Activated CD8-positive, alpha-beta T cell treated with anti-CD3 and anti-CD28 coated beads for 36 hours (primary cell): ENCODE results near the gene ATG4D. TPM values are rescaled to one million over a fixed set of nuclear protein-coding genes. Genes with fewer than 3 reads are reported as not detected.

ENCODE experiments used
- ATAC-seq: fragments of 200-7000 bp; cut with Tn5 transposase; one replicate; pipeline ENCODE4 v1.10.0; 2021; ENCODE audit warnings: mild to moderate bottlenecking, moderate library complexity
- CTCF ChIA-PET: fragments of 350-600 bp; sonication (Branson Sonifier 250); formaldehyde crosslinking; loops from one replicate; lab custom pipeline; 2021; ENCODE audit warnings: antibody characterized with exemption; lab: Charles Lee
- POLR2A ChIA-PET: fragments of 350-600 bp; sonication (Branson Sonifier 250); formaldehyde crosslinking; loops from one replicate; lab custom pipeline; 2021; ENCODE audit warnings: antibody characterized with exemption; lab: Charles Lee
- DNase-seq: peaks from one replicate; pipeline ENCODE4 v3.0.0-alpha.2; 2020
- H3K27ac Mint-ChIP-seq: one replicate; pipeline ENCODE4 v1.8.0; 2021; ENCODE audit warnings: mild to moderate bottlenecking, mixed read lengths
- H3K27me3 Mint-ChIP-seq: one replicate; pipeline ENCODE4 v1.8.0; 2021; ENCODE audit warnings: mixed read lengths
- H3K36me3 Mint-ChIP-seq: one replicate; pipeline ENCODE4 v1.8.0; 2021; ENCODE audit warnings: low read depth, mixed read lengths
- H3K4me1 Mint-ChIP-seq: one replicate; pipeline ENCODE4 v1.8.0; 2021; ENCODE audit warnings: low read depth, mixed read lengths
- H3K4me3 Mint-ChIP-seq: one replicate; pipeline ENCODE4 v1.8.0; 2021; ENCODE audit warnings: mild to moderate bottlenecking, moderate library complexity, mixed read lengths
- H3K9me3 Mint-ChIP-seq: one replicate; pipeline ENCODE4 v1.8.0; 2021; ENCODE audit warnings: mixed read lengths
- CTCF ChIP-seq: fragments of 200-600 bp; IDR thresholded peaks from one replicate; pipeline ENCODE4 v1.8.0; 2022; ENCODE audit warnings: antibody characterized with exemption, mild to moderate bottlenecking
- intact Hi-C: fragments of 100-400 bp; cut with micrococcal nuclease; formaldehyde crosslinking; loops from one replicate; pipeline ENCODE4 v1.10.0; 2022
- total RNA-seq, 2 experiments: library from RNA; stranded (reverse); gene quantifications; one replicate each; pipeline ENCODE4 v1.2.3, GENCODE V29; 2021

Gene ATG4D
- total RNA-seq, 2 experiments from 2014 or later, result 21.7 to 22.5 TPM

- no peak for ATAC-seq
- no peak for TF ChIP-seq CTCF
- intact Hi-C loops, result no loop called here
- peaks cover 16% of the 10 kb centered on the region for H3K27me3 Mint-ChIP-seq
- H3K36me3 Mint-ChIP-seq, result no peaks in the 10 kb centered on the region
- CTCF ChIA-PET, result interaction anchor here (0.7 to 3.0 kb wide), 7 partner anchors 8 to 158 kb away, joined by 3 to 28 read pairs (median 6); partner anchors contain the start of genes CDKN2D, QTRT1 and S1PR5
- POLR2A ChIA-PET, result interaction anchor here (1.1 to 1.5 kb wide), 3 partner anchors 10 to 110 kb away, joined by 5 to 7 read pairs (median 7); no protein-coding TSS in a partner anchor
- DNase-seq, result no peak
- peaks cover 9% of the 10 kb centered on the region for H3K4me1 Mint-ChIP-seq
- no peaks in the 10 kb centered on the region for H3K9me3 Mint-ChIP-seq
- H3K4me3 Mint-ChIP-seq, result peak overlapping the region; percentile 74
- peak overlapping the region; percentile 67 for H3K27ac Mint-ChIP-seq
Observed at GRCh38 chr19:10543059-10543419, 665 bp upstream of the ATG4D start.

- ATAC-seq (no peak), DNase-seq (peak; percentile 38)
- POLR2A ChIA-PET, result interaction anchor here (0.9 to 1.8 kb wide), 3 partner anchors 9 to 24 kb away, joined by 3 to 11 read pairs (median 3); no protein-coding TSS in a partner anchor
- peaks cover 4% of the 10 kb centered on the region for H3K36me3 Mint-ChIP-seq
- H3K4me1 Mint-ChIP-seq, result peaks cover 9% of the 10 kb centered on the region
- peaks cover 6% of the 10 kb centered on the region for H3K27me3 Mint-ChIP-seq
- CTCF ChIA-PET, result interaction anchor here (1.0 kb wide), 1 partner anchor 8 kb away, joined by 3 read pairs; no protein-coding TSS in a partner anchor
- TF ChIP-seq CTCF, result no peak
- peak overlapping the region; percentile 79 for H3K27ac Mint-ChIP-seq
- intact Hi-C loops, result no loop called here
- H3K9me3 Mint-ChIP-seq, result no peaks in the 10 kb centered on the region
- H3K4me3 Mint-ChIP-seq, result peak overlapping the region; percentile 81
Observed at GRCh38 chr19:10544242-10544752, 593 bp downstream of the ATG4D start.

- H3K9me3 Mint-ChIP-seq, result no peaks in the 10 kb centered on the region
- H3K27ac Mint-ChIP-seq, result peak overlapping the region; percentile 79
- POLR2A ChIA-PET, result interaction anchor here (0.9 to 1.8 kb wide), 3 partner anchors 9 to 23 kb away, joined by 3 to 11 read pairs (median 3); no protein-coding TSS in a partner anchor
- peaks cover 9% of the 10 kb centered on the region for H3K4me1 Mint-ChIP-seq
- peak; percentile 16 for DNase-seq
- H3K4me3 Mint-ChIP-seq, result peak overlapping the region; percentile 81
- TF ChIP-seq CTCF, result no peak
- H3K36me3 Mint-ChIP-seq, result peaks cover 4% of the 10 kb centered on the region
- intact Hi-C loops, result no loop called here
- peaks cover 6% of the 10 kb centered on the region for H3K27me3 Mint-ChIP-seq
- no peak for ATAC-seq
- CTCF ChIA-PET, result interaction anchor here (1.0 to 1.5 kb wide), 2 partner anchors 8 to 11 kb away, joined by 3 to 5 read pairs; no protein-coding TSS in a partner anchor
Observed at GRCh38 chr19:10544753-10545251, 1.1 kb downstream of the ATG4D start.

GRCh38 chr19:10546817-10547216 is 3.1 kb downstream of the ATG4D start:
- DNase-seq, result no peak
- CTCF ChIA-PET, result interaction anchor here (0.8 to 2.5 kb wide), 3 partner anchors 12 to 69 kb away, joined by 4 to 8 read pairs (median 4); no protein-coding TSS in a partner anchor
- no peak overlapping the region for H3K27ac Mint-ChIP-seq

More at GRCh38 chr19:10546817-10547216, 3.1 kb downstream of the ATG4D start:
- no peak for TF ChIP-seq CTCF
- H3K36me3 Mint-ChIP-seq, result peaks cover 20% of the 10 kb centered on the region
- no peak for ATAC-seq
- POLR2A ChIA-PET, result interaction anchor here (0.6 to 1.4 kb wide), 4 partner anchors 14 to 384 kb away, joined by 3 read pairs; partner anchors contain the start of gene S1PR5
- no peak overlapping the region for H3K4me3 Mint-ChIP-seq
- no peaks in the 10 kb centered on the region for H3K27me3 Mint-ChIP-seq
- peaks cover 19% of the 10 kb centered on the region for H3K4me1 Mint-ChIP-seq
- no peaks in the 10 kb centered on the region for H3K9me3 Mint-ChIP-seq
- intact Hi-C loops, result no loop called here
